Activated CD4-positive, alpha-beta T cell treated with anti-CD3 and anti-CD28 coated beads, Interleukin-2, amount 50 U/mL, for 24 hours (primary cell): Measurements from ENCODE around the gene KCNH2.
A peak's percentile ranks its signal among the peaks of the same experiment; 100 is the strongest.

Experiments
- DNase-seq, 2 donors: peaks; one replicate each; pipeline ENCODE4 v3.0.0-alpha.2; 2020; ENCODE audit warnings: low read depth in 1 of 2, low spot score in 1 of 2

Gene KCNH2

GRCh38 chr7:150962553-150963399 is 15.3 kb downstream of the KCNH2 start:
- DNase-seq = peak; percentile 31 to 39

DNA sequence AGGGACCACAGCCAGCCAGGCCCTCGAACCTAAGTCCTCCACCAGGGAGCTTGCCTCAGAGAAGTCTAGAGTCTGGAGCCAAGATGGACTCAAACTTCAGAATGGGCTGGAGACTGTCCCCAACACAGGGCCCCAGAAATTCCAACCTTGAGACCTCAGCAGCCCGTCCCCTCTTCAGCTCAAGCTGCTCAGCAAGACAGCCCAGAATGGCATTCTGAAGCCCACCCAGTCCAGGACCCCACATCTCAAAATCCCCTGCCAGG is 15.9 kb downstream of the KCNH2 start:
- no peak for DNase-seq

GRCh38 chr7:150961510-150962289 is 16.4 kb downstream of the KCNH2 start:
- no peak for DNase-seq

DNA sequence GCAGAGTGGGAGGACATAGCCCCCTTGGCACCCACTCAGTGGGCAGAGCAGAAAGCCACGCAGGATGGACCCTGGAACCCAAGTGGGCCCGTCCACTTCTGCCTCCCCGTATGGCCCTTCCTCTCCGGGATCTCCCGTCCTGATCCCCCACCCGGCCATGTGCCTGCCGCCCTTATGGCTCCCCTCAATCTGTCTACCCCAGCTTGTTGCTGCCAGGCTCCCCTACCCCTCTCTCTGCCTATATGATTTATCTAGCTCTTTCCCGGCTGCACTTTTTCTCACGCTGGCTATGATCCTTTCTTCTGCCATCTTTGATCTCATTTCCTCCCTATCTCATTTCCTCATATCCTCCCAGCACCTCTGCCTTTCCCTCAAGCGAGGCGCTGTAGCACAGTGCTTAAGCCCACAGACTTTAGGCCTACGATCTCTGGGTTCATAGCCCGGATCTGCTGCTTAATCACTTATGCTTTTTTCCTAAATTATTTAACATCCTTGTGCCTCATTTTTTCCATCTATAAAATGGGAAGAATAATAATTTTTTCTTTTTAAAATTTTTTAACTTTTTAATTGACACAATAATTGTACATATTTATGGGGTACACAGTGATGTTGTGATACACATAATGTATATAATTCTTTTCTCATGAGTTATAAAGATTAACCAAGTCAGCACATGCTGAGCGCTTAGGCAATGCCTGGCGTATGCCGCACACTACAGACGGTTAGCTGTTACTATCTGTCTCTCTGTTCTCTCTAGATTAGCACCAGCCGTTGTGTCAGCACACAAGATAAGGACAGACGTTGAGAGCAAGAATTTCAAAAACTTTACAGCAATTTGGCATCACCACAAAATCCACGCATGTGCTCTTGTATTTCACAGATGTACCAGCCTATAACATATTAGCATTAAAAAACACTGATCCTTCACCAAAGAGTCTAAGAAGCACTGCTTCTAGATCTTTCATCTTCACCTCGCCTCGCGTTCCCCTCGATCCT is 18.1 kb downstream of the KCNH2 start:
- no peak for DNase-seq

DNA sequence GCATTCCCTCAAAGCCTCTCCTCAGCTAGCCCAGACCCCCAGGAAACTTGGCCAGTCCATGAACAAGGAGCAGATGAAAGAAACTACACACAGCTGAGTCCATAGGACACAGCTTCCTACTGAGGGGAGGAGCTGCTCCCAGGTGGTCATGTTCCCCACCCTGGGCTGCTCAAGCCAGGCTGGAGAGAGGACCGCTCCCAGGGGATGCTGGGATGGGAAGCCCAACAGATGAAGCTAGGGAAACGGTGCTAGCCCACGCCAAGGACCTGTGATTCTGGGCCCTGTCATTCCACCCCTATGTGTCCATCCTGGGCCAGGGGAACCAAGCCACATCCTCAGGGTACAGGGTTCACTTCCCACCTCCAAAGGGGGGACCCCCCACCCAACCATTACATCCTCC is 19.0 kb downstream of the KCNH2 start:
- no peak for DNase-seq

DNA sequence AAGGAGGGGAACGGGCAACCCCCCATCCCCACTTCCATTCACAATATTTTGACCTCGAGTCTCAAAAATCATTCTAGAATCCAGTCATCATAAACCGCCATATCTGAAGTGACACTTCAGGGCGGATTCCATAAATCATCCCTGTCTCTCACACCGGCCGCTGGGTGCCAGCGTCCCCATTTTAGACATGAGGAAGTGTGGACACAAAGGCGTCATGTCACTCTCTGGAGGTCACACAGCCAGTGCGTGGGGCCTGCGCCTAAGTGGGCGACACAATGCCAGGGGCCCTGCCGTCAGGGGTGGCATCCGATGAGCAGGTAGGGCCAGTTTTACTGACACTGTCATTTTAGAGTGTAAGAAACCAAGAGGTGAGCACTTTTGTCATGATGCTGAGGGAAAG is 19.5 kb downstream of the KCNH2 start:
- no peak for DNase-seq

DNA sequence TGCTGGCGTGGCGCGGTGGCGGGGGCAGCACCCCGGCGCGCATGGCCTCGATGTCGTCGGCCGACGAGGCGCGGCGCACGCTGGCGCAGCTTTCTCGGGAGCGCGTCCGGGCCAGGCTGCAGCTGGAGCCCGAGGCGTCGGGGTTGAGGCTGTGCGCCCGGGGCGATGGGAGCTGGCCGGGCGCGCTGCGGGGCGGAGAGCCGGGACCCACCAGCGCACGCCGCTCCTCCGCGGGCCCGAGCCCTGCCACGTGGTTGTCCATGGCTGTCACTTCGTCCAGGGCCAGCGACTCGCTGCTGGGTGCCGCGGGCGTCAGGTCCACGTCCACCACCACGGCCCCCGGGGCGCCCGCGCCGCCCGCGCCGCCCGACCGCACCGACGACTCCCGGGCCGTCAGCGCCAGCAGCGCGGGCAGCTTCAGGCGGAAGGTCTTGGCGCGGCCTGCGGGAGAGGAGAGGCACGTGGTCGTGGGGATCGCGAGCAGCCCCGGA is 20.0 kb downstream of the KCNH2 start:
- no peak for DNase-seq

DNA sequence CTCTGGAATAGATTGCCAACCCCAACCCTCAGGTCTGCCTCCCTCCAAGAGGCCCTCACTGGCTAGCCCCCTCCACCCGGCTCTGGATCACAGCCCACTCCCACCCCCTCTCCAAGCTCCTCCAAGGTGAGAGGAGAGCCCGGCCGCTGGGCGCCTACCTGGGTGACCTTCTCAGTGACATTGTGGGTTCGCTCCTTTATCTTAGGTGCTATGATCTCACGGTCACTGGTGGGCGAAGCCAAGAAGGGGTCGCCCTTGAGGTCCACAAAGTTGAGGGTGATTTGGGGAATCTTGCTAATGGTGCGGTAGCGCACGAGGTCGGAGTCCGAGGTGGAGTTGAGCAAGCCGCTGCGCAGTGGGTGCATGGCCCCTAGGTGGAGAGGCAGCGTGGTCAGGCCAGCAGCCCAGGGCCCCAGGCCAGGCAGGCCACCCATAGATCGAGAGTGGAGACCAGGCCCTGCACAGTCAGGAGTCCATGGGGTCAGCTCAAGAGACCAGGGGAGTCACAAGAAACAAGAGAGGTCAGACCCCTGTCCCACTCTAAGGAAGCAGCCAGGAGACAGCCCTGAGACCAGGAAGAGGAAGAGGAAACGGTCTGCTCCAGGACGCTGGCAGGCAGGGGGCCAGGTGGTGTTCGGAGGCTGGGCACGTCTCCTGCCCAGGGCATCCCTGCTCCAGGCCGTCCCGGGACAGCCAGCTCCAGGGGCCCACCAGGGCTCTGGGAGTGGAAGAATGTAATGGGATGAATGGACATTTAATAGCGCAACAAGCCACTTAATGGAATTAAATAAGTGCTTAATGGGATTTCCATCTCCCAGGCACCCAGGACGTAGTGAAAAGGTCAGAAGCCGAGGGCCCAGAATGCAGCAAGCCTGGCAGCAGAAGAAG is 20.7 kb downstream of the KCNH2 start:
- DNase-seq = no peak

DNA sequence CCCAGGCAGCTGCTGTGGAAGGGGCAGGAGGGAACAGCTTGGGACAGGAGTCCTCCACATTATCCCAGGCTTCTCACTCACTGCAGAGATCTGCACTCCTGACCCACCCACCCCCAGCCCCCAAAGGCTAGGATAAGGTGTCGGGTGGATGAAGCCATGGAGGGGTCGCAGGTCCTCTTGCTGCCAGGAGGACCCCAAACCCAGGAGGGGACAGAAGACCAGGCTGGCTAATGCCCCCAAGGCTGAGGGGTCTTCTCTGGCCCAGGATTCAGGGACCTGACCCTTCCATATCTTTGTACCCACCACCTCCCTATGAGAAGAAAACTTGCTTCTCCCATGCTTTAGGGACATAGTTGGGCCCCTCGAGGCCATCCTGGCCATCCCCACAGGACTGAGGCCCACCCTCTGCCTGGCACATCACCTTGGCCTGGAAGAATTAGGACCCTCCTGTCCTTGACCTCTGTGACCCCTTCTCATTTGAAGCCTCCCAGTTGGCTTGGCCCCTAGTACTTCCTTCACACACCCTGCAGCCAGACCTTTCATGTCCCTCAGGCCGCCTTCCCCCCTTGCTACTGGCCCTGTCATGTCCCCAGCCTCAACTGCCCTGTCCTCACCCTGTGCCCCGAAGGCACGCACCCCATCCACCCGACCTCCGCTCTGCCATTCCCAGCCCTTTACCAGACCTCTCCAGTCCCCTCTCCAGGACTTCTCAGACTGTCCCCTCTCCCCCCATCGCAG is 21.6 kb downstream of the KCNH2 start:
- no peak for DNase-seq

DNA sequence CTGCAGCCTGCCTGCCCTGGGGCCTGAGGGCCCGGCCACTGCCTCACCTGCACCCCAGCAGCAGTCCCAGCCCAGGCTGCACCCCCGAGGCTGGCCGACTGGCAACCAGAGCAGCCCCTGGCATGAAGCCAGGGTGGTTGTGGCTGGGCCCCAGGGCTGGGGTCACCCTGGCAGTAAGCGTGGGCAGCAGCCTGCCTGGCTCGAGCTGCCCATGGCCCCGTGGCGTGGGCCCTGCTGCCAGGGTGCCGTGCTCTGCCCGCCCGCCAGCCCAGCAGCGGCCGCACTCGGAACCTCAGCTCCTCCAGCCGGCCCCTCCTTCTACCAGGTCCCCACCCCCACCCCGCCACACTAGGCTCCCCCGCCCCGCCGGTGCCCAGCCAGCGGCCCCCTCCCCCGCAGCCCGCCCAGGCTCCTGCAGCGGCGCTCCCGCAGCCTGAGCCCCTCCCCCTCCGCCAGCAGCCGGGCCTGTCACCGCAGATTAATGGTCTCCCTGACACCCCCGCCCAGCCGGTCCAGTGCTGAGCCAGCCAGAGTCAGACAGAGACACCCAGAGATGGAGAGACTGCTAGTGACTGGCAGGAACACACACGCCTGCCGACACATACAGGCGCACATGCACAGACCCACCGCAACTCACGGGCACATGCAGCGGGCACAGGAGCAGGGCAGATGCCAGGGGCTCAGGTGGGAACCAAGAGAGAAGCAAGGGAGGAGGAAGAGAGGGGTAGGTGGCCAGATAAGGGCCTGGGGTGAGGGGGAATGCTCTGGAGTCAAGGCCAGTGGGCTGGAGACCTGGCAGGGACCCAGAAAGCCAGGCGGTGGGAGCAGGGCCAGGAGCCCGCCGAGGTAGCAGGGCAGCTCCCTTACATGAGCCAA is 22.4 kb downstream of the KCNH2 start:
- DNase-seq = no peak

DNA sequence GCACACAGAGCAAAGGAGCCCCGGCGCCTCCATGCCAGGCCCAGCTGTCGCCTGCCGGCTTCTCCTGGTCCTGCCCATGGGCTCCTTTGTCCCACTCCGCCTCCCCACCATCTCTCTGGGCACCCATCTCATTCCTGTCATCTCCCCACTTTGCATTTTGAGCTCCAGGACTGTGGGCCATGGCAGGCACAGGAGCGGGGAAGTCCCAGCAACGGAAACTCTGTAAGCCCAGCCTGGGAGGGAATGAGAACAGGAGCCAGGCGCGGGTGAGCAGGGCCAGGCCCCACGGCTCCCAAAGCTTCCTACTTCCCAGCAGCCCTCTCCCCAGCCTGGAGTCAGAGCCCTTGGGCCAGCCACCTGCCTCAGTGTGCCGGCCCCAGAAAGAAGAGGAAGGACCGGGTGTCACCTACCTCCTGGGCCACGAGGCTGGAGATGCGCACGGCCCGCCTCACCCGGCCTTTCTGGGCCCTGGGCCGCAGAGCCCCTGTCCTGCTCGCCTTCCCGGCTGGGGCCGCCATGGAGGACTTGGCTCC is 23.1 kb downstream of the KCNH2 start:
- DNase-seq = no peak

GRCh38 chr7:150954201-150954985 is 23.7 kb downstream of the KCNH2 start:
- DNase-seq = no peak

DNA sequence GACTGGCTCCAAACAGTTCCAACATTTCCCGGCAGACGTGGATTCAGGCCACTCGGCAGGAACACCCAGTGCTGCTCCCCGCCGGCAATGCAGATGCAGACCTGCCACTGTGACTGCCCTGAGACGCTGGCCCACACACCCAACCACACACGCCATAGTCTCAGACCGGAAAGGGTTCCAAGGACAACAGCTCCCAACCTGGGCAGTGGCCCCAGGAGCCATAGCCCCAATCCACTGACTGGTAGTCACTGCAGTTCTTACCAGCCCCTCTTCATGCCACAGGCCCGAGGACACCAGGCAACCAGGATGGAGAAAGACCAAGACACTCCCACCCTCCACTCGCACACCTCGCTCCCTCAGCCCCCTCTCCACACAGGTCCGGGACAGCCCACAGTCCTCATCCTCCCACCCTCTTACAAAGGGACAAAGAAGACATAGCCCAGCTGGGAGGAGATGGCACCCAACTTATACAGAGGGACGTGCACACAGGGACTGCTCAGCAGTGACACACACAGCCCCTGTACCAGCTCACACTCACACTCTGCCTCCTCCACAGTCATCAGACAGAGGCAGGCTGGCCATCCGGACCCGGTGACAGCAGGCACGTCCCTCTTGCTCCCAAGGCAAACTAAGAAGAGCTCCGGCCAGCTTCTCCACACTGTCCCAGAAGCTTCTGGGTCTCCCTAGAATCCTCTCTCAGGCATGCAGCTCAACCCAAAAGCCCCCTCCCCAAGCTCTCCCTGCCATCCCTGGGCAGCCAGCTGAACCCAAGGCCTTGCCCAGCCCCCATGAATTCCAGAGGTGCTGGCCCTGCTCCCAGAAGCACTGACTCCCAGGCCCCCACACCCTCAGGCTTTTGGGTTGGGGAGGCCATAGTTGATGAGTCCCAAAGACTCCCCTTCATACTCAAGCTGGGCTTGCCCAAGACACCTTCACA is 24.8 kb downstream of the KCNH2 start:
- DNase-seq = no peak

- no peak for DNase-seq
Observed at GRCh38 chr7:150952331-150953050, 25.6 kb downstream of the KCNH2 start.

- no peak for DNase-seq
Observed at GRCh38 chr7:150951521-150951920, 26.6 kb downstream of the KCNH2 start.

- no peak for DNase-seq
Observed at GRCh38 chr7:150951181-150951520, 27.0 kb downstream of the KCNH2 start.
